ENCODE results near the gene SKA2. TPM values are rescaled to one million over a fixed set of nuclear protein-coding genes. Genes with fewer than 3 reads are reported as not detected.
A peak's percentile ranks its signal among the peaks of the same experiment; 100 is the strongest.

The SKA2 gene
- total RNA-seq, 5 donors from 2014 or later (not counting 1 experiment from before 2014, with no cell fraction given): 12.4 to 15.6 (median 15.2) TPM

GRCh38 chr17:59084154-59084553, 70.8 kb downstream of the SKA2 start:
- no peak overlapping the region for H3K27ac ChIP-seq (ENCODE audit: low read length)
- H3K9me3 ChIP-seq: no peaks in the 10 kb centered on the region
- no peak overlapping the region for H3K27ac Mint-ChIP-seq
- peaks cover 4 to 6% (median 5%) of the 10 kb centered on the region in 3 donors for H3K4me1 Mint-ChIP-seq
- no peaks in the 10 kb centered on the region for H3K4me1 ChIP-seq (ENCODE audit: control insufficient read depth in 1 of 2, extremely low read depth in 1 of 2, insufficient read depth in 2 of 2, low read length in 2 of 2)
- no peaks in the 10 kb centered on the region for H3K27me3 Mint-ChIP-seq
- peaks cover 37% of the 10 kb centered on the region for H3K36me3 Mint-ChIP-seq
- H3K36me3 ChIP-seq (ENCODE audit: control insufficient read depth in 2 of 2, extremely low read depth in 1 of 2, insufficient read depth in 1 of 2, low read length in 1 of 2): peaks cover 5 to 53% of the 10 kb centered on the region in 2 donors
- ATAC-seq (replicated peaks in 1 of 4) (no peak), DNase-seq (no peak)
- no CpG with 5 or more reads among the region's 4 CpGs for WGBS (ENCODE audit: insufficient coverage)
- no peak overlapping the region for H3K4me3 ChIP-seq (ENCODE audit: control insufficient read depth in 1 of 2, extremely low read depth in 1 of 2, low read length in 1 of 2)
- H3K27me3 ChIP-seq (replicated peaks in 1 of 2; ENCODE audit: control insufficient read depth in 2 of 2, extremely low read depth in 1 of 2, insufficient read depth in 2 of 2, low read length in 1 of 2): no peaks in the 10 kb centered on the region
- H3K4me3 Mint-ChIP-seq: no peak overlapping the region
- H3K9me3 Mint-ChIP-seq: no peaks in the 10 kb centered on the region
- ChIA-PET CTCF (no interaction called here), POLR2A (no interaction called here)

DNA sequence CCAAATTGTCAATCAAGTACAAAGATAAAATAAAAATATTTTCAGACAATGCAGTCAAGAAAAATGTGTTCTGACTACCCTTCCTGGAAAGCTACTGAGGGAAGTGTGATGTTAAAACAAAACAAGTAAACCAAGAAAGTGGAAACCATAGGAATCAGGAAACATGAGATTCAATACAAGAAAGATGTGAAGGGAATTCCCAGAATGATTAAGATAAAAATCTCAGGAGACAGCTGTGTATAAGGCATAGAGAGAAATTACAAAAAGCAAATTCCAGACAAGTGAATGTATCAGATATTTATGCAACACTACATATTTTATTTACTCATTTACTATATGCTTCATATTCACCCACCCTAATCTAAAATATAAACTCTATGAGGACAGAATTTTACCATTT, 80.5 kb downstream of the SKA2 start:
- no peak overlapping the region for H3K27ac ChIP-seq (ENCODE audit: low read length)
- Mint-ChIP-seq H3K4me1 (no peaks in the 10 kb centered on the region), H3K4me3 (no peak overlapping the region), H3K27ac (no peak overlapping the region), H3K36me3 (peaks cover 51% of the 10 kb centered on the region), H3K9me3 (no peaks in the 10 kb centered on the region), H3K27me3 (no peaks in the 10 kb centered on the region)
- ChIA-PET CTCF (no interaction called here), POLR2A (no interaction called here)
- no peaks in the 10 kb centered on the region for H3K4me1 ChIP-seq (ENCODE audit: control insufficient read depth in 1 of 2, extremely low read depth in 1 of 2, insufficient read depth in 2 of 2, low read length in 2 of 2)
- DNase-seq (no peak), ATAC-seq (replicated peaks in 1 of 4) (no peak)
- H3K4me3 ChIP-seq (ENCODE audit: control insufficient read depth in 1 of 2, extremely low read depth in 1 of 2, low read length in 1 of 2): no peak overlapping the region
- no peaks in the 10 kb centered on the region for H3K27me3 ChIP-seq (replicated peaks in 1 of 2; ENCODE audit: control insufficient read depth in 2 of 2, extremely low read depth in 1 of 2, insufficient read depth in 2 of 2, low read length in 1 of 2)
- no peaks in the 10 kb centered on the region for H3K9me3 ChIP-seq
- peaks cover 0 to 46% of the 10 kb centered on the region in 2 donors for H3K36me3 ChIP-seq (ENCODE audit: control insufficient read depth in 2 of 2, extremely low read depth in 1 of 2, insufficient read depth in 1 of 2, low read length in 1 of 2)

GRCh38 chr17:59073972-59074371, 81.0 kb downstream of the SKA2 start:
- Histone ChIP-seq H3K27ac (ENCODE audit: low read length) (no peak overlapping the region), H3K36me3 (ENCODE audit: control insufficient read depth in 2 of 2, extremely low read depth in 1 of 2, insufficient read depth in 1 of 2, low read length in 1 of 2) (peaks cover 0 to 45% of the 10 kb centered on the region in 2 donors), H3K4me3 (ENCODE audit: control insufficient read depth in 1 of 2, extremely low read depth in 1 of 2, low read length in 1 of 2) (no peak overlapping the region), H3K27me3 (replicated peaks in 1 of 2; ENCODE audit: control insufficient read depth in 2 of 2, extremely low read depth in 1 of 2, insufficient read depth in 2 of 2, low read length in 1 of 2) (no peaks in the 10 kb centered on the region), H3K4me1 (ENCODE audit: control insufficient read depth in 1 of 2, extremely low read depth in 1 of 2, insufficient read depth in 2 of 2, low read length in 2 of 2) (no peaks in the 10 kb centered on the region), H3K9me3 (no peaks in the 10 kb centered on the region)
- POLR2A ChIA-PET: no interaction called here
- CTCF ChIA-PET: no interaction called here
- H3K4me1 Mint-ChIP-seq: no peaks in the 10 kb centered on the region
- no peaks in the 10 kb centered on the region for H3K9me3 Mint-ChIP-seq
- no peak overlapping the region for H3K27ac Mint-ChIP-seq
- no peaks in the 10 kb centered on the region for H3K27me3 Mint-ChIP-seq
- peaks cover 47% of the 10 kb centered on the region for H3K36me3 Mint-ChIP-seq
- H3K4me3 Mint-ChIP-seq: no peak overlapping the region
- ATAC-seq (replicated peaks in 1 of 4): no peak
- no peak for DNase-seq
- WGBS (ENCODE audit: insufficient coverage): no CpG with 5 or more reads among the region's 1 CpG

GRCh38 chr17:59069856-59070255, 85.1 kb downstream of the SKA2 start:
- no peak for DNase-seq
- H3K4me1 ChIP-seq (ENCODE audit: control insufficient read depth in 1 of 2, extremely low read depth in 1 of 2, insufficient read depth in 2 of 2, low read length in 2 of 2): no peaks in the 10 kb centered on the region
- ChIA-PET CTCF (no interaction called here), POLR2A (no interaction called here)
- no peaks in the 10 kb centered on the region for H3K27me3 ChIP-seq (replicated peaks in 1 of 2; ENCODE audit: control insufficient read depth in 2 of 2, extremely low read depth in 1 of 2, insufficient read depth in 2 of 2, low read length in 1 of 2)
- H3K4me3 ChIP-seq (ENCODE audit: control insufficient read depth in 1 of 2, extremely low read depth in 1 of 2, low read length in 1 of 2): no peak overlapping the region
- no peaks in the 10 kb centered on the region for H3K9me3 ChIP-seq
- no peak overlapping the region for H3K27ac Mint-ChIP-seq
- ATAC-seq (replicated peaks in 1 of 4): no peak
- no peak overlapping the region for H3K4me3 Mint-ChIP-seq
- WGBS (ENCODE audit: insufficient coverage): no CpG with 5 or more reads among the region's 1 CpG
- H3K9me3 Mint-ChIP-seq: no peaks in the 10 kb centered on the region
- no peaks in the 10 kb centered on the region for H3K4me1 Mint-ChIP-seq
- no peak overlapping the region for H3K27ac ChIP-seq (ENCODE audit: low read length)
- H3K36me3 Mint-ChIP-seq: peaks cover 47% of the 10 kb centered on the region
- no peaks in the 10 kb centered on the region for H3K27me3 Mint-ChIP-seq
- H3K36me3 ChIP-seq (ENCODE audit: control insufficient read depth in 2 of 2, extremely low read depth in 1 of 2, insufficient read depth in 1 of 2, low read length in 1 of 2): peaks cover under 1 to 42% of the 10 kb centered on the region in 2 donors

- Mint-ChIP-seq H3K27me3 (no peaks in the 10 kb centered on the region), H3K9me3 (no peaks in the 10 kb centered on the region), H3K4me1 (no peaks in the 10 kb centered on the region), H3K36me3 (peaks cover 44% of the 10 kb centered on the region), H3K4me3 (no peak overlapping the region), H3K27ac (no peak overlapping the region)
- H3K4me3 ChIP-seq (ENCODE audit: control insufficient read depth in 1 of 2, extremely low read depth in 1 of 2, low read length in 1 of 2): no peak overlapping the region
- peaks cover 4 to 34% of the 10 kb centered on the region in 2 donors for H3K36me3 ChIP-seq (ENCODE audit: control insufficient read depth in 2 of 2, extremely low read depth in 1 of 2, insufficient read depth in 1 of 2, low read length in 1 of 2)
- H3K27ac ChIP-seq (ENCODE audit: low read length): no peak overlapping the region
- WGBS (ENCODE audit: insufficient coverage): no CpG with 5 or more reads among the region's 6 CpGs
- H3K9me3 ChIP-seq: no peaks in the 10 kb centered on the region
- ATAC-seq (replicated peaks in 1 of 4) (no peak), DNase-seq (no peak)
- H3K27me3 ChIP-seq (replicated peaks in 1 of 2; ENCODE audit: control insufficient read depth in 2 of 2, extremely low read depth in 1 of 2, insufficient read depth in 2 of 2, low read length in 1 of 2): no peaks in the 10 kb centered on the region
- ChIA-PET CTCF (no interaction called here), POLR2A (no interaction called here)
- H3K4me1 ChIP-seq (ENCODE audit: control insufficient read depth in 1 of 2, extremely low read depth in 1 of 2, insufficient read depth in 2 of 2, low read length in 2 of 2): no peaks in the 10 kb centered on the region
Observed at GRCh38 chr17:59067756-59068155, 87.2 kb downstream of the SKA2 start.

- no peaks in the 10 kb centered on the region for H3K27me3 Mint-ChIP-seq
- Histone ChIP-seq H3K4me1 (ENCODE audit: control insufficient read depth in 1 of 2, extremely low read depth in 1 of 2, insufficient read depth in 2 of 2, low read length in 2 of 2) (no peaks in the 10 kb centered on the region), H3K27me3 (replicated peaks in 1 of 2; ENCODE audit: control insufficient read depth in 2 of 2, extremely low read depth in 1 of 2, insufficient read depth in 2 of 2, low read length in 1 of 2) (no peaks in the 10 kb centered on the region), H3K9me3 (no peaks in the 10 kb centered on the region), H3K4me3 (ENCODE audit: control insufficient read depth in 1 of 2, extremely low read depth in 1 of 2, low read length in 1 of 2) (no peak overlapping the region), H3K27ac (ENCODE audit: low read length) (no peak overlapping the region), H3K36me3 (ENCODE audit: control insufficient read depth in 2 of 2, extremely low read depth in 1 of 2, insufficient read depth in 1 of 2, low read length in 1 of 2) (peaks cover 4 to 36% of the 10 kb centered on the region in 2 donors)
- no peak for DNase-seq
- H3K9me3 Mint-ChIP-seq: no peaks in the 10 kb centered on the region
- no CpG with 5 or more reads among the region's 2 CpGs for WGBS (ENCODE audit: insufficient coverage)
- H3K4me1 Mint-ChIP-seq: no peaks in the 10 kb centered on the region
- H3K4me3 Mint-ChIP-seq: no peak overlapping the region
- no peak for ATAC-seq (replicated peaks in 1 of 4)
- peaks cover 47% of the 10 kb centered on the region for H3K36me3 Mint-ChIP-seq
- CTCF ChIA-PET: interaction anchor here in 1 of 2 donors (0.9 kb wide), 1 partner anchor 15 kb away, joined by 3 read pairs; no protein-coding TSS in a partner anchor
- H3K27ac Mint-ChIP-seq: peak overlapping the region in 1 of 2 donors; percentile 3
- POLR2A ChIA-PET: no interaction called here
Observed at GRCh38 chr17:59067340-59067739, 87.6 kb downstream of the SKA2 start.

DNA sequence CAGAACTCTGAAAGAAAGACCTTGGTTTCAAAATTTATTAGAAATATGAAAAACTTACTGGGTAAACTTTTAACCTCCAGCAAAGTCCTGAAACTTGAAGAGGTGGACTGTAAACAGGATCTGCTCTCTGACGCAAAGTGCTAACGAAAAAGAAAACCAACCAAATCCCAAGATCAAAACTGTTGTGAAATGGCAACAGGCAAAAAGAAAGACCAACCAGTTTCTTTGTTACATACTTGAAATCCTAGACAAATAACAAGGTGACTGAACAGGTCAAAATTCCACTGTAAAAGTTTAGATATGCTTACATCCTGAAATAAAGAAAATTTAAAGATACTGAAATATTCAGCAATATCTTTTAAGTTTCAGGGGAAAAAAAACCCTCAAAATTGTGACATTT, 92.5 kb downstream of the SKA2 start:
- Histone ChIP-seq H3K27me3 (replicated peaks in 1 of 2; ENCODE audit: control insufficient read depth in 2 of 2, extremely low read depth in 1 of 2, insufficient read depth in 2 of 2, low read length in 1 of 2) (no peaks in the 10 kb centered on the region), H3K9me3 (no peaks in the 10 kb centered on the region), H3K4me1 (ENCODE audit: control insufficient read depth in 1 of 2, extremely low read depth in 1 of 2, insufficient read depth in 2 of 2, low read length in 2 of 2) (no peaks in the 10 kb centered on the region), H3K27ac (ENCODE audit: low read length) (no peak overlapping the region), H3K36me3 (ENCODE audit: control insufficient read depth in 2 of 2, extremely low read depth in 1 of 2, insufficient read depth in 1 of 2, low read length in 1 of 2) (peaks cover 4 to 26% of the 10 kb centered on the region in 2 donors), H3K4me3 (ENCODE audit: control insufficient read depth in 1 of 2, extremely low read depth in 1 of 2, low read length in 1 of 2) (no peak overlapping the region)
- H3K4me1 Mint-ChIP-seq: peaks cover 0 to 3% (median 1%) of the 10 kb centered on the region in 3 donors
- POLR2A ChIA-PET: no interaction called here
- ATAC-seq (replicated peaks in 1 of 4) (no peak), DNase-seq (no peak)
- peaks cover 41% of the 10 kb centered on the region for H3K36me3 Mint-ChIP-seq
- CTCF ChIA-PET: no interaction called here
- no peaks in the 10 kb centered on the region for H3K27me3 Mint-ChIP-seq
- no peak overlapping the region for H3K4me3 Mint-ChIP-seq
- no CpG with 5 or more reads among the region's 2 CpGs for WGBS (ENCODE audit: insufficient coverage)
- no peak overlapping the region for H3K27ac Mint-ChIP-seq
- no peaks in the 10 kb centered on the region for H3K9me3 Mint-ChIP-seq

All from T-cell (primary cell).